ENCODE data around the gene THAP6. TPM values are rescaled to one million over a fixed set of nuclear protein-coding genes. Genes with fewer than 3 reads are reported as not detected.
A peak's percentile ranks its signal among the peaks of the same experiment; 100 is the strongest.

THAP6 gene
- total RNA-seq, result 10 to 100 TPM; 24.8 to 25.4 TPM
- total RNA-seq, result 23.3 to 29.5 reads per million in 2 donors

DNA sequence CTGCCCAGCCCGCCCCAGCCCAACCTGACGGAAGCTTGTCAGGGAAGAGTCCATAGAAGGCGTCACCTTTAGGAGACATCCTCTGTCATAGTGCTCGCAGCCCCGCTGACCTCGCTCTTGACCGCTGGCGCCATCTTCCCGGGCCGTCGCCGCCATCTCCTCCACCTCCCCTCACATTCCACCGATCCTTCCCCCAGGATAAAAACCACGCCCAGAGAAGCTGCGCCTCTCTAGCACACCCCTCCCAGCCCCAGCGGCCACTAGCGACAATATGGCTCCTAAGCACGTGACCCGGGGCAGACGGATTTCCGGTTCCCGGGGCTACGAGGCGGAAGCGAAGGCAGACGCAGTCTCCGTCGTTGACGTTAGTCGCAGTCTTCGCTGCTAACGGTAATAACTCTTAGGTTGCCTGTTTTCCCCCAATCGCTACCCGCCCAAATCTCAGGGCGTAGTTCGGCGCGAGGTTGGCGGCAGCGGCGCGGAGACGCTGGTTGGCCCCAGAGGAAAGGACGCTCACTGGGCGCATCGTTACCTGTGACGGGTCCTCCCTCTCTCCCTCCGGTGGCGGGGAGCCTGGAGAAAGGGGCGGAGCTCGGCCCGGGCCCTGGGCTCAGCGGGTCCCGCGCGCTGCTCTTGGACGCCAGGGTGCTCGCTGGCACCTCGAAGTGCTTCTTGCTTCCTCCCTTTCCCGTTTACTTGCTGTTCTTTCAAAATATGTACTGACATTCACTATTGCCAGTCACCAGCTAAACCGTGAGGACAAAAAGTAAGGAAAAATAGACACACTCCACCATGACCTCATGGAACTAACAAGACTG lies at the start of gene THAP6, which contains the start of gene RCHY1:
THAP6 (plus strand) TSS at position 343 of the 818 bp plus-strand sequence. CDS start 980 bp downstream, outside the sequence.
RCHY1 (minus strand) TSS at position 273 of the 818 bp plus-strand sequence; CDS start at position 156, 117 bp downstream.
- DNase-seq (peak; percentile 86 to 88 (median 87)), ATAC-seq (peak; percentile 87)
- H3K36me3 Mint-ChIP-seq (ENCODE audit: low read depth), result peaks cover 5% of the 10 kb centered on the region
- H3K4me1 Mint-ChIP-seq, result peaks cover 37% of the 10 kb centered on the region
- no peaks in the 10 kb centered on the region for H3K9me3 ChIP-seq (ENCODE audit: control insufficient read depth, low read length, poor library complexity, severe bottlenecking)
- no peak within 1 kb of the TSS for H3K4me3 Mint-ChIP-seq
- no peak within 1 kb of the TSS for H3K27ac Mint-ChIP-seq
- H3K27me3 Mint-ChIP-seq, result no peaks in the 10 kb centered on the region

DNA sequence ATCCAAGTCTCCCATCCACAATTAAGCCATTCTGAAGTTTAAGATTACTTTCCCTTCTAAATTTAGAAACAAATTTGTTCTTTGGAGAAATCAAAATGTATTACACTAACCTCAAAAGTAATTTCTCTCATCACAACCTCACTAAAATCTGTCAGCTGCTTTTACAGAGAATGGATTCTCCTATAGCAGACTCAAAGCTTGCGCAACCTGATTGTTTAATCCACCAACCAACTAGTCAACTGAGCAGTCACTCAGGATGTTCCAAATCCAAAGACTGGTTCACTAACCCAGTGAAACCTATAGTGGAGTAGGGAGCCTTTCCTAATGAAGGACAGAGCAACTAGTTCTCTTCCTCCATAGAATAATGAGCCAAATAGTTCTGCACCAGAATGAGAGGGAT lies 44.4 kb upstream of the THAP6 start:
- peaks cover 2% of the 10 kb centered on the region for H3K36me3 Mint-ChIP-seq (ENCODE audit: low read depth)
- H3K27ac Mint-ChIP-seq, result no peak overlapping the region

GRCh38 chr4:75470738-75471137 lies 43.5 kb upstream of the THAP6 start:
- Mint-ChIP-seq H3K27ac (no peak overlapping the region), H3K36me3 (ENCODE audit: low read depth) (peaks cover 2% of the 10 kb centered on the region), H3K4me3 (no peak overlapping the region), H3K4me1 (peaks cover 7% of the 10 kb centered on the region), H3K27me3 (no peaks in the 10 kb centered on the region)
- no peaks in the 10 kb centered on the region for H3K9me3 ChIP-seq (ENCODE audit: control insufficient read depth, low read length, poor library complexity, severe bottlenecking)
- ATAC-seq, result no peak
- DNase-seq, result no peak

More for the DNA sequence above, 44.4 kb upstream of the THAP6 start:
- ATAC-seq (no peak), DNase-seq (no peak)
- no peaks in the 10 kb centered on the region for H3K9me3 ChIP-seq (ENCODE audit: control insufficient read depth, low read length, poor library complexity, severe bottlenecking)
- Mint-ChIP-seq H3K4me1 (peaks cover 4% of the 10 kb centered on the region), H3K27me3 (no peaks in the 10 kb centered on the region), H3K4me3 (no peak overlapping the region)

DNA sequence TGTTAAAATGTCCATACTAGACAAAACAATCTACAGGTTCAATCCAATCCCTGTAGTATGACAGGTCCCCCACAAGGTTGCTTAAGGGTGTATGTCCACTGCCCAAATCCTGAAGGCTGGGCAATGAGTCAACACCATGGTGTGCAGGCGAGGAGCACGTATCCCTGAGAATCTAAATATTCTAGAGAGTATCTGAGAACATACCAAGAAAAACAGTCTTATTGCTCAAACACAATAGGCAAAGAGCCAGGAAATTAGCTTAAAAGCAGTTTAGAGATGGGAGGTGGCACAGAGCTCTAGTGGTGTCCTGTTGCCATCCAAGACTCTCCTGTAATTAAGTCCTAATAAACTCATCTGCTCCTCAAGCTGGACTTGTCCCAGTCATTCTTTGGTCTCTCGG lies 37.1 kb upstream of the THAP6 start:
- H3K9me3 ChIP-seq (ENCODE audit: control insufficient read depth, low read length, poor library complexity, severe bottlenecking), result no peaks in the 10 kb centered on the region
- Mint-ChIP-seq H3K27ac (no peak overlapping the region), H3K4me3 (no peak overlapping the region), H3K4me1 (peaks cover 12% of the 10 kb centered on the region), H3K27me3 (no peaks in the 10 kb centered on the region), H3K36me3 (ENCODE audit: low read depth) (peaks cover 10% of the 10 kb centered on the region)
- no peak for DNase-seq
- ATAC-seq, result no peak

GRCh38 chr4:75484190-75484589 lies 30.1 kb upstream of the THAP6 start:
- no peaks in the 10 kb centered on the region for H3K9me3 ChIP-seq (ENCODE audit: control insufficient read depth, low read length, poor library complexity, severe bottlenecking)
- Mint-ChIP-seq H3K4me1 (peaks cover 5% of the 10 kb centered on the region), H3K27me3 (no peaks in the 10 kb centered on the region), H3K36me3 (ENCODE audit: low read depth) (peaks cover 3% of the 10 kb centered on the region), H3K27ac (no peak overlapping the region), H3K4me3 (no peak overlapping the region)
- DNase-seq (no peak), ATAC-seq (no peak)

DNA sequence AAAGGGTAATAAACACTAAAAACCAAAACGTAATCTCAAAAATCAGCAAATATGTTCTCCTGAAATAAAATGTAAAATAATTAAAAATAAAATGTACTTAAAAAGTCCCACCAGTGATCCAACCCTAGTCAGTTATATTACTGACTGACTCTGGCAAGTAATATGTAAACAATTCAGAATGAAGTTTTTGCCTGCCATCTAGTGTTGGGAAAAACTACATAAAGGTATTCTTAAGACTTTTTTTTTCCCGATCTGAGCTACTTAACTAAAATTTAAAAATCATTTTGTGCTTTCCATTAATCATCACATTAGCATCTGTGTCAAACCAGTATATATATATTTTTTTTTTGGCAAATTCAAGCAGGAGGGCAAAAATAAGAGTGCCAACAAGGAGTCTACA lies 24.1 kb upstream of the THAP6 start:
- Mint-ChIP-seq H3K27me3 (no peaks in the 10 kb centered on the region), H3K27ac (peak overlapping the region; percentile 19), H3K4me3 (no peak overlapping the region), H3K36me3 (ENCODE audit: low read depth) (peaks cover 5% of the 10 kb centered on the region), H3K4me1 (no peaks in the 10 kb centered on the region)
- no peaks in the 10 kb centered on the region for H3K9me3 ChIP-seq (ENCODE audit: control insufficient read depth, low read length, poor library complexity, severe bottlenecking)
- DNase-seq, result no peak
- no peak for ATAC-seq

GRCh38 chr4:75494563-75494962 lies 19.7 kb upstream of the THAP6 start:
- ATAC-seq, result no peak
- Mint-ChIP-seq H3K4me3 (no peak overlapping the region), H3K27me3 (no peaks in the 10 kb centered on the region), H3K4me1 (peaks cover 25% of the 10 kb centered on the region), H3K36me3 (ENCODE audit: low read depth) (peaks cover 12% of the 10 kb centered on the region), H3K27ac (no peak overlapping the region)
- no peak for DNase-seq
- H3K9me3 ChIP-seq (ENCODE audit: control insufficient read depth, low read length, poor library complexity, severe bottlenecking), result no peaks in the 10 kb centered on the region

GRCh38 chr4:75495476-75495875 lies 18.8 kb upstream of the THAP6 start:
- Mint-ChIP-seq H3K27me3 (no peaks in the 10 kb centered on the region), H3K27ac (peak overlapping the region; percentile 5), H3K36me3 (ENCODE audit: low read depth) (peaks cover 12% of the 10 kb centered on the region), H3K4me3 (no peak overlapping the region), H3K4me1 (peaks cover 25% of the 10 kb centered on the region)
- H3K9me3 ChIP-seq (ENCODE audit: control insufficient read depth, low read length, poor library complexity, severe bottlenecking), result no peaks in the 10 kb centered on the region
- ATAC-seq (no peak), DNase-seq (no peak)

GRCh38 chr4:75496406-75496805 lies 17.9 kb upstream of the THAP6 start:
- Mint-ChIP-seq H3K36me3 (ENCODE audit: low read depth) (peaks cover 12% of the 10 kb centered on the region), H3K4me3 (no peak overlapping the region), H3K27ac (peak overlapping the region; percentile 5), H3K27me3 (no peaks in the 10 kb centered on the region), H3K4me1 (peaks cover 25% of the 10 kb centered on the region)
- ATAC-seq (no peak), DNase-seq (no peak)
- H3K9me3 ChIP-seq (ENCODE audit: control insufficient read depth, low read length, poor library complexity, severe bottlenecking), result no peaks in the 10 kb centered on the region

GRCh38 chr4:75497133-75497532 lies 17.1 kb upstream of the THAP6 start:
- Mint-ChIP-seq H3K36me3 (ENCODE audit: low read depth) (peaks cover 12% of the 10 kb centered on the region), H3K4me1 (peaks cover 25% of the 10 kb centered on the region), H3K4me3 (no peak overlapping the region), H3K27ac (peak overlapping the region; percentile 5), H3K27me3 (no peaks in the 10 kb centered on the region)
- DNase-seq (no peak), ATAC-seq (no peak)
- H3K9me3 ChIP-seq (ENCODE audit: control insufficient read depth, low read length, poor library complexity, severe bottlenecking), result no peaks in the 10 kb centered on the region

- Mint-ChIP-seq H3K4me3 (no peak overlapping the region), H3K27me3 (no peaks in the 10 kb centered on the region), H3K4me1 (peaks cover 25% of the 10 kb centered on the region), H3K36me3 (ENCODE audit: low read depth) (peaks cover 10% of the 10 kb centered on the region), H3K27ac (peak overlapping the region; percentile 5)
- DNase-seq (no peak), ATAC-seq (no peak)
- H3K9me3 ChIP-seq (ENCODE audit: control insufficient read depth, low read length, poor library complexity, severe bottlenecking), result no peaks in the 10 kb centered on the region
These were observed 16.2 kb upstream of the THAP6 start for GRCh38 chr4:75498041-75498440.

DNA sequence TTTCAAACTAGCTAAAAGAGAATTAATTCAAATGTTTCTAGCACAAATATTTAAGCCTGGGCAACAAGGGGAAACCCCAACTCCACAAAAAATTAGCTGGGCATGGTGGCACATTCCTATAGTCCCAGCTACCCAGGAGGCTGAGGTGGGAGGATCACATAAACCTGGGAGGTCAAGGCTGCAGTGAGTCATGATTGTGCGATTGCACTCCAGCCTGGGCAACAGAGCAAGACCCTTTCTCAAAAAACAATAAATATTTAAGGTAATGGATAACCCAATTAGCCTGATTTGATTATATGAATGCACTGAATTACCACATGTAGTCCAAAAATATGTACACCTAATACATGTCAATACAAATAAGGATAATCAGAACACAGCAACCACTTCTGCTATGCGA lies 14.4 kb upstream of the THAP6 start:
- no peak overlapping the region for H3K27ac Mint-ChIP-seq
- H3K4me3 Mint-ChIP-seq, result no peak overlapping the region
- peaks cover 6% of the 10 kb centered on the region for H3K36me3 Mint-ChIP-seq (ENCODE audit: low read depth)

GRCh38 chr4:75502671-75503070 lies 11.6 kb upstream of the THAP6 start:
- Mint-ChIP-seq H3K36me3 (ENCODE audit: low read depth) (peaks cover 9% of the 10 kb centered on the region), H3K27ac (no peak overlapping the region), H3K4me1 (peaks cover 24% of the 10 kb centered on the region), H3K4me3 (no peak overlapping the region), H3K27me3 (no peaks in the 10 kb centered on the region)
- DNase-seq (no peak), ATAC-seq (no peak)
- H3K9me3 ChIP-seq (ENCODE audit: control insufficient read depth, low read length, poor library complexity, severe bottlenecking), result no peaks in the 10 kb centered on the region

More for the DNA sequence above, 14.4 kb upstream of the THAP6 start:
- ATAC-seq (no peak), DNase-seq (no peak)
- H3K9me3 ChIP-seq (ENCODE audit: control insufficient read depth, low read length, poor library complexity, severe bottlenecking), result no peaks in the 10 kb centered on the region
- peaks cover 25% of the 10 kb centered on the region for H3K4me1 Mint-ChIP-seq
- no peaks in the 10 kb centered on the region for H3K27me3 Mint-ChIP-seq

- Mint-ChIP-seq H3K27ac (peak overlapping the region; percentile 72), H3K4me3 (no peak overlapping the region), H3K36me3 (ENCODE audit: low read depth) (peaks cover 7% of the 10 kb centered on the region), H3K27me3 (no peaks in the 10 kb centered on the region), H3K4me1 (peaks cover 28% of the 10 kb centered on the region)
- ATAC-seq (no peak), DNase-seq (no peak)
- no peaks in the 10 kb centered on the region for H3K9me3 ChIP-seq (ENCODE audit: control insufficient read depth, low read length, poor library complexity, severe bottlenecking)
These were observed 8.6 kb upstream of the THAP6 start for GRCh38 chr4:75505630-75506029.
